ENCODE results near the gene ATF6. TPM values are rescaled to one million over a fixed set of nuclear protein-coding genes. Genes with fewer than 3 reads are reported as not detected.

ATF6 gene
- total and polyA plus RNA-seq, 9 of the 15 experiments (the other 6 are each of a cell fraction or from before 2014, with no cell fraction given): 11.7 to 32.4 (median 20.4) TPM

- TF ChIP-seq, protein P1, sequence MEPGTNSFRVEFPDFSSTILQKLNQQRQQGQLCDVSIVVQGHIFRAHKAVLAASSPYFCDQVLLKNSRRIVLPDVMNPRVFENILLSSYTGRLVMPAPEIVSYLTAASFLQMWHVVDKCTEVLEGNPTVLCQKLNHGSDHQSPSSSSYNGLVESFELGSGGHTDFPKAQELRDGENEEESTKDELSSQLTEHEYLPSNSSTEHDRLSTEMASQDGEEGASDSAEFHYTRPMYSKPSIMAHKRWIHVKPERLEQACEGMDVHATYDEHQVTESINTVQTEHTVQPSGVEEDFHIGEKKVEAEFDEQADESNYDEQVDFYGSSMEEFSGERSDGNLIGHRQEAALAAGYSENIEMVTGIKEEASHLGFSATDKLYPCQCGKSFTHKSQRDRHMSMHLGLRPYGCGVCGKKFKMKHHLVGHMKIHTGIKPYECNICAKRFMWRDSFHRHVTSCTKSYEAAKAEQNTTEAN (CRISPR knock-in tag; IDR thresholded peaks at IDR 0.05): no peak
- TF ChIP-seq SP2 (IDR thresholded peaks at IDR 0.05; ENCODE audit: extremely low read depth, low read depth, low read length, poor library complexity, severe bottlenecking): no peak
- TF ChIP-seq MXD1 (CRISPR knock-in tag; IDR thresholded peaks at IDR 0.05; ENCODE audit: borderline replicate concordance, poor library complexity, severe bottlenecking): no peak
- no peak for TF ChIP-seq ZNF668 (CRISPR knock-in tag; IDR thresholded peaks at IDR 0.05)
- no peak for TF ChIP-seq ZNF253 (CRISPR knock-in tag; conservative IDR thresholded peaks at IDR 0.05)
- TF ChIP-seq, protein P2, sequence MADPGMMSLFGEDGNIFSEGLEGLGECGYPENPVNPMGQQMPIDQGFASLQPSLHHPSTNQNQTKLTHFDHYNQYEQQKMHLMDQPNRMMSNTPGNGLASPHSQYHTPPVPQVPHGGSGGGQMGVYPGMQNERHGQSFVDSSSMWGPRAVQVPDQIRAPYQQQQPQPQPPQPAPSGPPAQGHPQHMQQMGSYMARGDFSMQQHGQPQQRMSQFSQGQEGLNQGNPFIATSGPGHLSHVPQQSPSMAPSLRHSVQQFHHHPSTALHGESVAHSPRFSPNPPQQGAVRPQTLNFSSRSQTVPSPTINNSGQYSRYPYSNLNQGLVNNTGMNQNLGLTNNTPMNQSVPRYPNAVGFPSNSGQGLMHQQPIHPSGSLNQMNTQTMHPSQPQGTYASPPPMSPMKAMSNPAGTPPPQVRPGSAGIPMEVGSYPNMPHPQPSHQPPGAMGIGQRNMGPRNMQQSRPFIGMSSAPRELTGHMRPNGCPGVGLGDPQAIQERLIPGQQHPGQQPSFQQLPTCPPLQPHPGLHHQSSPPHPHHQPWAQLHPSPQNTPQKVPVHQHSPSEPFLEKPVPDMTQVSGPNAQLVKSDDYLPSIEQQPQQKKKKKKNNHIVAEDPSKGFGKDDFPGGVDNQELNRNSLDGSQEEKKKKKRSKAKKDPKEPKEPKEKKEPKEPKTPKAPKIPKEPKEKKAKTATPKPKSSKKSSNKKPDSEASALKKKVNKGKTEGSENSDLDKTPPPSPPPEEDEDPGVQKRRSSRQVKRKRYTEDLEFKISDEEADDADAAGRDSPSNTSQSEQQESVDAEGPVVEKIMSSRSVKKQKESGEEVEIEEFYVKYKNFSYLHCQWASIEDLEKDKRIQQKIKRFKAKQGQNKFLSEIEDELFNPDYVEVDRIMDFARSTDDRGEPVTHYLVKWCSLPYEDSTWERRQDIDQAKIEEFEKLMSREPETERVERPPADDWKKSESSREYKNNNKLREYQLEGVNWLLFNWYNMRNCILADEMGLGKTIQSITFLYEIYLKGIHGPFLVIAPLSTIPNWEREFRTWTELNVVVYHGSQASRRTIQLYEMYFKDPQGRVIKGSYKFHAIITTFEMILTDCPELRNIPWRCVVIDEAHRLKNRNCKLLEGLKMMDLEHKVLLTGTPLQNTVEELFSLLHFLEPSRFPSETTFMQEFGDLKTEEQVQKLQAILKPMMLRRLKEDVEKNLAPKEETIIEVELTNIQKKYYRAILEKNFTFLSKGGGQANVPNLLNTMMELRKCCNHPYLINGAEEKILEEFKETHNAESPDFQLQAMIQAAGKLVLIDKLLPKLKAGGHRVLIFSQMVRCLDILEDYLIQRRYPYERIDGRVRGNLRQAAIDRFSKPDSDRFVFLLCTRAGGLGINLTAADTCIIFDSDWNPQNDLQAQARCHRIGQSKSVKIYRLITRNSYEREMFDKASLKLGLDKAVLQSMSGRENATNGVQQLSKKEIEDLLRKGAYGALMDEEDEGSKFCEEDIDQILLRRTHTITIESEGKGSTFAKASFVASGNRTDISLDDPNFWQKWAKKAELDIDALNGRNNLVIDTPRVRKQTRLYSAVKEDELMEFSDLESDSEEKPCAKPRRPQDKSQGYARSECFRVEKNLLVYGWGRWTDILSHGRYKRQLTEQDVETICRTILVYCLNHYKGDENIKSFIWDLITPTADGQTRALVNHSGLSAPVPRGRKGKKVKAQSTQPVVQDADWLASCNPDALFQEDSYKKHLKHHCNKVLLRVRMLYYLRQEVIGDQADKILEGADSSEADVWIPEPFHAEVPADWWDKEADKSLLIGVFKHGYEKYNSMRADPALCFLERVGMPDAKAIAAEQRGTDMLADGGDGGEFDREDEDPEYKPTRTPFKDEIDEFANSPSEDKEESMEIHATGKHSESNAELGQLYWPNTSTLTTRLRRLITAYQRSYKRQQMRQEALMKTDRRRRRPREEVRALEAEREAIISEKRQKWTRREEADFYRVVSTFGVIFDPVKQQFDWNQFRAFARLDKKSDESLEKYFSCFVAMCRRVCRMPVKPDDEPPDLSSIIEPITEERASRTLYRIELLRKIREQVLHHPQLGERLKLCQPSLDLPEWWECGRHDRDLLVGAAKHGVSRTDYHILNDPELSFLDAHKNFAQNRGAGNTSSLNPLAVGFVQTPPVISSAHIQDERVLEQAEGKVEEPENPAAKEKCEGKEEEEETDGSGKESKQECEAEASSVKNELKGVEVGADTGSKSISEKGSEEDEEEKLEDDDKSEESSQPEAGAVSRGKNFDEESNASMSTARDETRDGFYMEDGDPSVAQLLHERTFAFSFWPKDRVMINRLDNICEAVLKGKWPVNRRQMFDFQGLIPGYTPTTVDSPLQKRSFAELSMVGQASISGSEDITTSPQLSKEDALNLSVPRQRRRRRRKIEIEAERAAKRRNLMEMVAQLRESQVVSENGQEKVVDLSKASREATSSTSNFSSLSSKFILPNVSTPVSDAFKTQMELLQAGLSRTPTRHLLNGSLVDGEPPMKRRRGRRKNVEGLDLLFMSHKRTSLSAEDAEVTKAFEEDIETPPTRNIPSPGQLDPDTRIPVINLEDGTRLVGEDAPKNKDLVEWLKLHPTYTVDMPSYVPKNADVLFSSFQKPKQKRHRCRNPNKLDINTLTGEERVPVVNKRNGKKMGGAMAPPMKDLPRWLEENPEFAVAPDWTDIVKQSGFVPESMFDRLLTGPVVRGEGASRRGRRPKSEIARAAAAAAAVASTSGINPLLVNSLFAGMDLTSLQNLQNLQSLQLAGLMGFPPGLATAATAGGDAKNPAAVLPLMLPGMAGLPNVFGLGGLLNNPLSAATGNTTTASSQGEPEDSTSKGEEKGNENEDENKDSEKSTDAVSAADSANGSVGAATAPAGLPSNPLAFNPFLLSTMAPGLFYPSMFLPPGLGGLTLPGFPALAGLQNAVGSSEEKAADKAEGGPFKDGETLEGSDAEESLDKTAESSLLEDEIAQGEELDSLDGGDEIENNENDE (IDR thresholded peaks at IDR 0.05; ENCODE audit: low read depth, low read length): no peak
- TF ChIP-seq ZNF232 (CRISPR knock-in tag; IDR thresholded peaks at IDR 0.05): no peak
- no peak for TF ChIP-seq HOXB6 (CRISPR knock-in tag; IDR thresholded peaks at IDR 0.05; ENCODE audit: borderline replicate concordance)
- TF ChIP-seq, protein P3, sequence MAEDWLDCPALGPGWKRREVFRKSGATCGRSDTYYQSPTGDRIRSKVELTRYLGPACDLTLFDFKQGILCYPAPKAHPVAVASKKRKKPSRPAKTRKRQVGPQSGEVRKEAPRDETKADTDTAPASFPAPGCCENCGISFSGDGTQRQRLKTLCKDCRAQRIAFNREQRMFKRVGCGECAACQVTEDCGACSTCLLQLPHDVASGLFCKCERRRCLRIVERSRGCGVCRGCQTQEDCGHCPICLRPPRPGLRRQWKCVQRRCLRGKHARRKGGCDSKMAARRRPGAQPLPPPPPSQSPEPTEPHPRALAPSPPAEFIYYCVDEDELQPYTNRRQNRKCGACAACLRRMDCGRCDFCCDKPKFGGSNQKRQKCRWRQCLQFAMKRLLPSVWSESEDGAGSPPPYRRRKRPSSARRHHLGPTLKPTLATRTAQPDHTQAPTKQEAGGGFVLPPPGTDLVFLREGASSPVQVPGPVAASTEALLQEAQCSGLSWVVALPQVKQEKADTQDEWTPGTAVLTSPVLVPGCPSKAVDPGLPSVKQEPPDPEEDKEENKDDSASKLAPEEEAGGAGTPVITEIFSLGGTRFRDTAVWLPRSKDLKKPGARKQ (CRISPR knock-in tag; IDR thresholded peaks at IDR 0.05): no peak
- no peak for TF ChIP-seq HMG20B (CRISPR knock-in tag; IDR thresholded peaks at IDR 0.05)
- TF ChIP-seq IFI16 (CRISPR knock-in tag; IDR thresholded peaks at IDR 0.05): no peak
- no peak for TF ChIP-seq NCOA6 (IDR thresholded peaks at IDR 0.05)
Observed at GRCh38 chr1:161726473-161727255, 39.5 kb upstream of the ATF6 start (continued).
